ENCODE results near the gene ADAM11.
"Not testable (repeated sequence)": the region's sequence is repeated elsewhere in the genome, so short reads cannot be mapped to it uniquely, and the experiment has no call there.

The ADAM11 gene, protein sequence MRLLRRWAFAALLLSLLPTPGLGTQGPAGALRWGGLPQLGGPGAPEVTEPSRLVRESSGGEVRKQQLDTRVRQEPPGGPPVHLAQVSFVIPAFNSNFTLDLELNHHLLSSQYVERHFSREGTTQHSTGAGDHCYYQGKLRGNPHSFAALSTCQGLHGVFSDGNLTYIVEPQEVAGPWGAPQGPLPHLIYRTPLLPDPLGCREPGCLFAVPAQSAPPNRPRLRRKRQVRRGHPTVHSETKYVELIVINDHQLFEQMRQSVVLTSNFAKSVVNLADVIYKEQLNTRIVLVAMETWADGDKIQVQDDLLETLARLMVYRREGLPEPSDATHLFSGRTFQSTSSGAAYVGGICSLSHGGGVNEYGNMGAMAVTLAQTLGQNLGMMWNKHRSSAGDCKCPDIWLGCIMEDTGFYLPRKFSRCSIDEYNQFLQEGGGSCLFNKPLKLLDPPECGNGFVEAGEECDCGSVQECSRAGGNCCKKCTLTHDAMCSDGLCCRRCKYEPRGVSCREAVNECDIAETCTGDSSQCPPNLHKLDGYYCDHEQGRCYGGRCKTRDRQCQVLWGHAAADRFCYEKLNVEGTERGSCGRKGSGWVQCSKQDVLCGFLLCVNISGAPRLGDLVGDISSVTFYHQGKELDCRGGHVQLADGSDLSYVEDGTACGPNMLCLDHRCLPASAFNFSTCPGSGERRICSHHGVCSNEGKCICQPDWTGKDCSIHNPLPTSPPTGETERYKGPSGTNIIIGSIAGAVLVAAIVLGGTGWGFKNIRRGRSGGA

DNA sequence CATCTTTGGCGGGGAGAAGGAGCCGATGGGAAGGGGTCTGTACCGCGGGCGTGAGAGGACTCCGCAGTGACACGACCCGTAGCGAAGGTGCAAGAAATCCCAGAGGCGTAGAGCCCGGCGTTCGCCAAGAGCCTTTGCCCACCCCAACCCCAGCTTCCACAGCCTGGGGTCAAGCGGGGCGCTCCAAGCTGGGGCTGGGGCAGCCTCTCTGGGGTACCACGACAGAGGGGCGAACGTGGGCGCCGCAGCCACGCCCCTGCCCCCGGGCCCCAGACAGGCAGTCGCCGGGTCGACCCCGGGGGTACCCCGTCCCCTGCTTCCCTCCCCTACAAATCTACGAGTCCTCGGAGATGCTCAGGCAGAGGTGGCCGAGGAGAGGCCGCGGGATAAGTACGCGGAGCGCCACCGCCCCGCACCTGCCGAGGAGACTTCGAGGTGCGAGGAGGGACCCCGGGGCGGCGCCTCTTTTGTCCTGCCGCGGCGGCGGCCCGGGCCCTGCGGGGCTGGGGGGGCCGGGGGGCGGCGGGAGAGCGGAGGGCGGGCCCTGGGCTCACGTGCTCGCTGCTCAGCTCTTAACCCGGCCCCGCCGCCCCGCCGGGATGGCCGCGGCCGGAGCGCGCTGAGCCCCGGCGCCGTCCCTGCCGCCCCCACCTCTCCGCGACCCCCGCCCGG, at the start of gene ADAM11:
TSS of gene ADAM11 (plus strand) at position 575 of the 672 bp plus-strand sequence. CDS start 212 bp downstream, outside the sequence.
- DNase-seq = no peak

GRCh38 chr17:44719444-44719843, 39.3 kb upstream of the ADAM11 start:
- DNase-seq = no peak

DNA sequence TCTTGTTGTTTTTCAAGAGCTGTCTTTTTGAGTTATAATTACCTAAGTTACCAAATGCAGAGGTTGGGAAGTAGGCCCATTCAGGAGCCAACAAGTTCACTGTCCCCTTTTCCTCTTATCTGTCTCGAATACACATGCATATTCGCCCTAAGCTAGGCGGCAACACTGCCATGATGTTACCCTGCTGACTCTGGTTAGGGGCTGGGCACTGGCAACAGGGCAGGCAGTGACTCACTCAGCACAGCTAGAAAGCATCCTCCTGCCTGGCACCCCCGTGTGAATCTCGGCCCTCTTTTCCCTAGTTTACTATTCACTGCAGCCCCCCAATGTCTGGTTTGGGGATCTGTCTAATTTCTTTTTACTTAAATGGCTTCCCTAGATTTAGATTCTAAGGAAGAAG, 36.5 kb upstream of the ADAM11 start:
- DNase-seq = no peak

- DNase-seq = not testable (repeated sequence)
Observed at GRCh38 chr17:44726121-44726520, 32.7 kb upstream of the ADAM11 start.

- no peak for DNase-seq
Observed at GRCh38 chr17:44733753-44734152, 25.0 kb upstream of the ADAM11 start.

- no peak for DNase-seq
Observed at GRCh38 chr17:44734272-44734671, 24.5 kb upstream of the ADAM11 start.

DNA sequence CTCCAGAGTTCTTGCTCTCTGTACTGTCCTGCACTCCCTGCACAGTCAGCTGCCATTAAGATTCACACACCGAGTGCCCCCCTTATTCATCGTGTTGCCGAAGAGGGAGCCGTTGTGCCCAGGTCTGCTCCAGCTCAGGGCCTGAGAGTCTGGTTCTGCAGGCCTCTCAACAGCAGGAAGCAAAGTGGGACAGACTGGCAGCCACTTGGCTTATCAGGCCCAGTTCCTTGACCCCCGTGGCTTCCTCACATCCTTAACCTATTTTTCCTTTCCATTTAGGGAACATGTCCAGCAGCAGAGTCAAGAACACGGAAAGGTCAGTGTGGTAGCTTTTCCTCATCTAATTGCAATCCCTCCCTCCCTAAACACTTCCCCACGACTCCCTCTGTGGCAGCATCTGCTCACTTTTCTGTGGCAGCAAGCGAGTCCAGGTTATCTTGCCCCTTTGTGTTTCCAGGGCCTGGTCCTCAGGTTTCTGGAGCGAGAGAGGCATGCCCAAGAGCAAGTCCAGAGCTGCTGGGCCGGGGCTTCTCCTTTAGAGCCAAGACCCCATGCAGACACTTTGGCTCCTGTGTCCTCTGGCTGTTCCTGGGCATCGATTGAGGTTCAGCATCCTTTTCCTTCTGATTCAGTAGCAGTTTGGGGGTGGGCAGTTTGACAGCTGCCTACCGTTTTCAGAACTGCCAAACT, 22.1 kb upstream of the ADAM11 start:
- no peak for DNase-seq

GRCh38 chr17:44738214-44738906, 20.4 kb upstream of the ADAM11 start:
- DNase-seq = no peak

GRCh38 chr17:44741316-44741715, 17.5 kb upstream of the ADAM11 start:
- no peak for DNase-seq

DNA sequence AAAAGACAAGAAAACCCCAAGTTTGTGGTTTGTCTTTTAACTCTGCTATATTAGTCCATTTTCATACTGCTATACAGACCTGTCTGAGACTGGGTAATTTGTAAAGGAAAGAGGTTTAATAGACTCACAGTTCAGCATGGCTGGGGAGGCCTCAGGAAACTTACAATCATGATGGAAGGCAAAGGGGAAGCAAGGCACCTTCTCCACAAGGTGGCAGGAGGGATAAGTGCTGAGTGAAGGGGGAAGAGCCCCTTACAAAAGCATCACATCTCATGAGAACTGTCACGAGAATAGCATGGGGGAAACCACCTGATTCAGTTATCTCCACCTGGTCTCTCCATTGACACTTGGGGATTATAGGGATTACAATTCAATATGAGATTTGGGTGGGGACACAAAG, 13.5 kb upstream of the ADAM11 start:
- DNase-seq = no peak

- DNase-seq = not testable (repeated sequence)
Observed at GRCh38 chr17:44745738-44746137, 13.1 kb upstream of the ADAM11 start.

DNA sequence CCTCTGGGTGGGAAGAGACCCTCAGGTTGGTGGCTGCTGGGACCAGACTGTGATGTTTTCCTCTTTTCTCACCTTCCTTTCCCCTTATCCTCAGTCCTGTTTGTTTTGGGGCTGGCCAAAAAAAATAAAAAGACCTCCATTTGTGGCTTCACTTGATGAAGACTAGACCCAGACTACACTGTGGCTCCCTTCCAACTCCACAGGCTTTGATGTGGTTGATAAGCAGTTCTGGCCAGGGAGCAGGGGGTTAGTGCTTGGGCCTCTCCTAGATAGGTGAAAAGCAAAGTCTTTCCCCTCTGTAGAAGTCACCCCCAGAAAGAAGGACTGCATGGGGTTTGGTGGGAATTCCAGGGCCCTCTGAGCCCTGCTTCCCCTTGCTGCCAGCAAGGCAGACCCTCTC, 11.2 kb upstream of the ADAM11 start:
- no peak for DNase-seq

- no peak for DNase-seq
Observed at GRCh38 chr17:44749076-44749979, 9.5 kb upstream of the ADAM11 start.

DNA sequence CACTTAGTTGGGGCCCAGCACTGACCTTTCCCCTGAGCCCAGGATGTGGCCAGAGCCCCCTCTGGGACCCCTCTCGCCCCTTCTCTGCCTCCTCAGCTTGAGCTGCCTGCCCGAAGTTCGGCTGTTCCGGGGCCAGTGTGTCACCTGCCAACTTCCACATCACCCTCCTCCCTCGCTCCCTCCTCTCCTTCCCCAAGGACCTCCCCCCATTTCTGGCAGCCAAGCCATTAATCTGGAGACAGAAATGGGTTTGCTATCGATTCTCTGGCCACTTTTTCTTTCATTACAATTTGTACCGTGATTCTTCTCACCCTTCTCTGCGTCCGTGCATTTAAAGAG, 8.8 kb upstream of the ADAM11 start:
- no peak for DNase-seq

DNA sequence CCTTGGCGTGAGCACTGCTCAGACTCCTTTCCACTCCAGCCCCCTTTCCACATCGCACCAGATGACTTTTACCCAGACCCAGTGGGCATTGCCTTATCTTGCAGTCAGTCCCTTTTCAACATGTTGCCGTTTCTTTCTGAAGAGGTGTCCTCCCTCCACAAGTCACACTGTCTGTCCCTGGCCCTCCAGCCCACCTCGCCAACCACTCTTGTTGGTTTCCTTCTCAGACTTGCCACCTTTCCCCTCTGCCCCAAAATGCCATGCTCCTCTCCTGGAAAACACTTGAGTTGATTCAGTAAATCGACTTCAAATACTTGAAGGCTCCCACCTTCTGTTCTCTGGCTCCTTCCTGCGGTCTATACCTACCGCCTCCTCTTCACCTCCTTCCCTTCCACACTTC, 7.5 kb upstream of the ADAM11 start:
- no peak for DNase-seq

- DNase-seq = no peak
Observed at GRCh38 chr17:44751806-44752205, 7.0 kb upstream of the ADAM11 start.

DNA sequence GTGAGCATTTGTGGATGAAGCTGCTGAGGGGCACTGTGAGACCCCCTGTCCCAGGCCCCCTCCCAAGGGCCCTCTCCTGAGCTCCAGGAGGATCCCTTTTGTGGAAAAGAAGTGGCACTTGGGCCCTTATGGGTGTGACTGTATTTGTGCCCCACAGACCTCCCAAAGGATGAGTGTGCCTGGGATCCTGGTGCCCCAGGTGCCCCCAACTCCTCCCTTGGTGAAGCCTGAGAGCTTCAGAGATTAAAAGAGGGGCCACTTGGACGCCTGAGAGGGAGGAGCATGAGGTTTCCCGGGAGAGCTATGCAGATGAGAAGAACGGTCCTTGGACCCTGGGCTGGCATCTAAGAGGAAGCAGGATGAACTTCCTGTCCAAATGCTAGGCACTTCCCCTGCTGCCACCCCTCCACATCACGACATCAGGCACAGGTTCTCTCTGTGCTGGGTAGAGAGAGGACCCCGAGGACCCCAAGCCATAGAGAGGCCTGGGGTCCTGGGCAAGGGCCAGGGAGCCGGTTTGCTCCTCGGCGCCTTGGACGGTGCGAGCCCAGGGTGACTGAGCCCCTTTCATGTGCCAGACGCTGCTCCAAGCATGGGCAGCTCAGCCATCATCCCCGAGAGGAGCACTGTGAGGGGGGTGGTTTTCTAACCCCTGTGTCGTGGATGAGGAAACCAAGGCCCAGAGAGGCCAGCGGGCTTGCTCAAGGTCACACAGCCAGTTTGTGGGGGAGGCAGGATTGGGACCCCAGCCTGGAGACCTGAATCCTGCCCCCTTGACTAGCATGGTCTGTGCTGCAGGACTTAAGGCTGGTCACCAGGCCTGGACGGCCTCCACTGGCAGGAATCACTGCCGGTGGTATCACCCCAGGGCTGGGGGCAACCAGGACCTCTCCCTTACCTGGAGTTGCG, 5.6 kb upstream of the ADAM11 start:
- DNase-seq = no peak

- no peak for DNase-seq
Observed at GRCh38 chr17:44754276-44754675, 4.5 kb upstream of the ADAM11 start.

DNA sequence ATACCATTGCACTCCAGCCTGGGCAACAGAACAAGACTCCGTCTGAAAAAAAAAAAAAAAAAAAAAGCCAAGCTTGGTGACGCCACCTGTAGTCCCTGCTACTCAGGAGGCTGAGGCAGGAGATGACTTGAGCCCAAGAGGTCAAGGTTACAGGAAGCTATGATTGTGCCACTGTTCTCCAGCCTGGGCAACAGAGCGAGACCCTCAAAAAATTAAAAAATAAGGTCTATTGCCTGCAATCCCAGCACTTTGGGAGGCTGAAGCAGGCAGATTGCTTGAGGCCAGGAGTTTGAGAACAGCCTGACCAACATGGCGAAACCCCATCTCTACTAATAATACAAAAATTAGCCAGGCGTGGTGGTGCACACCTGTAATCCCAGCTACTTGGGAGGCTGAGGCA, 3.6 kb upstream of the ADAM11 start:
- not testable (repeated sequence) for DNase-seq

Data from NCI-H1930 (cell line).